Stimulated activated CD4-positive, alpha-beta T cell treated with anti-CD3 and anti-CD28 coated beads, TNF-alpha, amount 100 ng/mL, for 1 hour (primary cell): ENCODE data around the gene UBE2V1.
"Not testable (repeated sequence)": the region's sequence is repeated elsewhere in the genome, so short reads cannot be mapped to it uniquely, and the experiment has no call there.

ENCODE experiments used
- DNase-seq, 3 donors: peaks; one replicate each; pipeline ENCODE4 v3.0.0-alpha.2; 2020; ENCODE audit warnings: low read depth in 3 of 3, low spot score in 1 of 3

UBE2V1 gene

DNA sequence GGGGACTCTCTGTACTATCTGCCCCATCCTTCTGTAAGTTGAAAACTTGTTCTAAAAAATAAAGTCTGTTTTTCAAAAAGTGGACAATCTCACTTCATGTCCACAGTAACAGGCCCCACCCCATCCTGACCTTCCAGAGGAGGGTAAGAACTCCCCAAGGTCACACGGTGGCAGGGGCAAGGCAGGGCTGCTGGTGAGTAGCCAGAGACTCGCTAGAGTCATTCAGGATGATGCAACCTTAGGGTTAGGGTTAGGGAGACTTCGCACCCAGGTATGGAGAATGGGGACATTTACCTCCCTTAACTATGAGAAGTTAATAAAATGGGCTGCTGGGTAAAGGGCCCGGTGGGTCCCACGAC lies 25.1 kb upstream of the UBE2V1 start:
- DNase-seq: no peak

DNA sequence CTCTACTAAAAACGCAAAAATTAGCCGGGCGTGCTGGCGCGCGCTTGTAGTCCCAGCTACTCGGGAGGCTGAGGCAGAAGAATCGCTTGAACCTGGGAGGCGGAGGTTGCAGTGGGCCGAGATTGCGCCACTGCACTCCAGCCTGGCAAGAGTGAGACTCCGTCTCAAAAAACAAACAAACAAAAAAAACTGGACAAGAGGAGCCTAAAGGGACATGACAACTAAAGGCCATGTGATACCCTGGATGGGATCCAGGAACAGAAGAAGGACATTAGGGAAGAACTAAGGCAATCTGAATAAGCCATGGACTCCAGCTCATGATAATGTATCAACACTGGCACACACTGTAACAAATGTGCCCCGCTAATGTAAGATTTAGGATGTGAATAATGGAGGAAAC lies 24.8 kb upstream of the UBE2V1 start:
- not testable (repeated sequence) for DNase-seq

DNA sequence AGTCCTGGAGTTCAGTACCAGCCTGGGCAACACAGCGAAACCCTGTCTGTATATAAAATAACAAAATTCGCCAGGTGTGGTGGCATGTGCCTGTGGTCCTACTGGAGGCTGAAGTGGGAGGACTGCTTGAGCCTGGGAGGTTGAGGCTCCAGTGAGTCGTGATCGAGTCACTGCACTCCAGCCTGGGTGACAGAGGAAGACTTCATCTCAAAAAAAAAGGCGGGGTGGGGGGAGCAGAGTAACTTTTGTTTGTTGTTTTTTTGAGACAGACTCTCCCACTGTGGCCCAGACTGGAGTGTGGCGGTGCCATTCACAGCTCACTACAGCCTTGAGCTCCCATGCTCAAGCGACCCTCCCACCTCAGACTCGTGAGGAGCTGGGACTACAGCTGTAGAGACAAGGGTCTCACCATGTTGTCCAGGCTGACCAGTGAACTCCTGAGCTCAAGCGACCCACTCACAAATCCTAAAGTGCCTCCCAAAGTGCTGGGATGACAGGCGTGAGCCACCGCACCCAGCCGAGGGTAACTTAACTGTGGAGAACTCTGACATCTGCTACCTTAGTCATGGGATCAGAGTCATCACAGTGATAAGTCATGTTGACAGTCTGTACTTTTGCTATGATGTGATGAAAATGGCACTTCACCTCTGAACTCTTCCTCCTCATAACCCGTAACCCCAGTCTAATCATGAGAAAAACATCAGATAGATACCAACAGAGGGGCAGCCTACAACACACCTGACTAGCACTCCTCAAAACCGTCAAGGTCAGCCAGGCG lies 24.1 kb upstream of the UBE2V1 start:
- no peak for DNase-seq

DNA sequence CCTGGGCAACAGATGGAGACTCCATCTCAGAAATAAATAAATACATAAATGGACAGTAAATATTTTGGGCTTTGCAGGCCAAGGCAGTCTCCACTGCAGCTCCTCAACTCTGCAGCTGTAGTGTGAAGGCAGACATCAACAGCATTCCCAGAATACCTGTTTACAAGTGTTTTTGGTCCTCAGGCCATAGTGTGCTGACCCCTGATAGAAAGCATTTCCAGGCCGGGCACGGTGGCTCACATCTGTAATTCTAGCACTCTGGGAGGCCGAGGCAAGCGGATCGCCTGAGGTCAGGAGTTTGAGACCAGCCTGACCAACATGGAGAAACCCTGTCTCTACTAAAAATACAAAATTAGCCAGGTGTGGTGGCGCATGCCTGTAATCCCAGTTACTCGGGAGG lies 22.2 kb upstream of the UBE2V1 start:
- DNase-seq: not testable (repeated sequence)

DNA sequence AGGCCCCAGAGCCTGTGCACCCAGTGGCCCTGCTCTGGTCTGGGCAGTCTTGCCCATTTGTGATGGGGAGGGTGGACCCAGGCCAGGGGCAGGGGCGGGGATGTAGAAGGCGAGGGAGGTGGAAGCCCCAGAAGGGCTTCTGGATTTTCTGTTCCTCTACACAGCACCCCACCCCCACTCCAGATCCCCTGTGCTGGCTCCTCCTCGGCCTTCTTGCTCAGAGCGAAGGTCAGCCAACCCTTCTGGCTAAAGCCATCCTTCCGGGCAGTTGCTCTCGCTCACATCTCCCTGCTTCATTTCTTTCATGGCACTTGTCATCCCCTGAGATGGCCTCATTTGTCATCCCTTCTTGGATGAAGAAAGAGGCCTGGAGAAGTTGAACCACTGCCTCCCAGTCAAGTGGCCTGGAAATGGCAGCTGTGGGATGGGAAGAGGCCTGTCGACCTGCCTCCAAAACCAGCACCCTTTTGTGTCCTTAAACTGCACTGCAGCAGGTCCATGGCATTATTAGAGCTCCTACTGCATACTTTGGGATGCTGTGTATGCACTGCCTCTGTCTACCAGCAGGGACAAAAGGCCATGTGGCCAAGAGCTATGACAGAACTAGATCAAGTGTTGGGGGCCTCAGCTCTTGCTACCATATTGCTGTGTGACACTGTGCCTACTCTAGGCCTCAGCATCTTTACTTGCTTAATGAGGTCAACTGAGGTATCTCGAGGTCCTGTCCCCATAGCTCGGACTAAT lies 20.7 kb upstream of the UBE2V1 start:
- DNase-seq: no peak

DNA sequence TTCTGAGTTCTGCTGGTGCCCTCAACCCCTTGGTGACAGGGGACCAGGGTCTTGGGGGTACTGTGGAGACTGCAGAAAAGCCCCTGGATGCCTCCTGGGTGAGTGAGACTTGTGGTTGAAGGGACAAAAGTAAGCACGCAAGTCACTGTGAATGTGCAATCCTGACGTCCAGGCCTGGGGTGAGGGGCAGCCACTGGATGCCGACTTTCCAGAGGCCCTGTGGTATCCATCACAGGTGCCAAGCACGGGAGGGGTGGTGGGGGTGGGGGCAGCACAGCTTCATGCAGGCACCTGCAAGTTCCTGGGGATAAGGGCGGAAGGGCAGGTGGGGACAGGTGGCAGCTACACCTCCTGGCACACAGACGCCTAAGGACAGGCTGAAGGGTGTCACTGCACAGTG lies 20.1 kb upstream of the UBE2V1 start:
- DNase-seq: no peak

DNA sequence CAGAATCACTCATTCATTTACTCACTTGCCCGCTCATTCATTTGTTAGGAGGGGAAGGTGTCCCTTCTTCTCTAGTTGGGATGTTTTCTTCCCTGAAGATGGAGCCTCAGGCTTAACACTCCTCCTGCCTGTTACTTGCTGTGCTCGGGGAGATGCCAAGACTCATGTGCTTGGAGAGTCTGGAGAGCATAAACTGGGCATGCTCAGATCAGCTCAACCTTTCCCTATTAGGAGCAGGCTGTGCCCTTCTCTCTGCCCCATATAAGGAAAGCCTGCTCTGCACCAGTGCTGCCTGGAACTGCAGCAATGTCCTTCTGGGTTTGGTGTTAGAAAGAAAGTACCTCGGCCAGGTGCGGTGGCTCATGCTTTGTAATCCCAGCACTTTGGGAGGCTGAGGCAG lies 18.0 kb upstream of the UBE2V1 start:
- DNase-seq: no peak

DNA sequence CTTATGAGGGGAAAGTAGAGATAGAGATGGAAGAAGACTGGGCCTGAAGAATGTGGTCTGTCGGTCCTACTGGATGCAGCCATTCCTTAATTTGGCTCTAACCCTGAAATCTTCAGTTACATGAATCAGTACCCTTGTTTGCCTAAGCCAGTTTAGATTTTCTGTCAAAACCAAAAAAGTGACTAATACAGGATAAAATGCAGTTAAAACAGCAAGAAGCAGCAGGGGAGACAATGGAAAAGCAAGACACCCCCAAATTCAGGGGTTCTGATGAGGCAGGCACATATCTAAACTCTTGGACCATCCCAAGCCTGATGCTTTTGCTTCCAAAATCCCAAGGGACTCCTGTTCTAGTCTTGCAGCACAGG lies 17.4 kb upstream of the UBE2V1 start:
- DNase-seq: no peak

DNA sequence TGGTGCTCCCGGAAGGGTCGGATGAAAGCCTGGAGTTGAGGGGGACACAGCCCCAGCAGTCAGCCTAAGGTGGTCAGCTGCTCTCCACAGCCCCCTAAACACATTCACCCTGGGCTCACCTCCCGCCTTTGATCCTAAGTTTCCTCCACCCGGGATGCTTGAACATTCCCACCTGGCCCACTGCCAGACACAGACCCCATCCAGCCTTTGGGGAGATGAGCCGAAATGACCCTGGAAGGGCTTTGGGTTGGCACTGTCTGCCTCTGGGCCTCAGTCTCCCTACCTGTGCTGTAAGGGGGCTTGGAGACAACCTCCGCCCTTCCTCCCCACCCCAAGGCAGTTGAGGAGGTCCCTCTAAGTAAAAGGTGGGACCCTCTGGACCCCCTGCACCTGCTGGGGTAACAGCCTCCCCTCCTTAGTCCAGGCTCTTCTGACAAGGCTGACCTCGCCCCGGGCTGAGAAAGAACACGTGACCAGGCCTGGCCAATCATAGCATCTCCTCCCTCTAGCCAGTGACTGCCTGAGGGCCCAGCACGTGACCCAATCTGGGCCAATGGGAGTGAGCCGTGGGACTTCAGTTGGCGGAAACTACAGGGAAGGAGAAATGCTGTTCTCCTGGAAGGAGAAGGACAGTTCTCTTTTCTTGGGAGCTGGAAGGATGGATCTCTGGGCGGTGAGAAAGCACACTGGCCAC lies 16.9 kb upstream of the UBE2V1 start:
- no peak for DNase-seq

DNA sequence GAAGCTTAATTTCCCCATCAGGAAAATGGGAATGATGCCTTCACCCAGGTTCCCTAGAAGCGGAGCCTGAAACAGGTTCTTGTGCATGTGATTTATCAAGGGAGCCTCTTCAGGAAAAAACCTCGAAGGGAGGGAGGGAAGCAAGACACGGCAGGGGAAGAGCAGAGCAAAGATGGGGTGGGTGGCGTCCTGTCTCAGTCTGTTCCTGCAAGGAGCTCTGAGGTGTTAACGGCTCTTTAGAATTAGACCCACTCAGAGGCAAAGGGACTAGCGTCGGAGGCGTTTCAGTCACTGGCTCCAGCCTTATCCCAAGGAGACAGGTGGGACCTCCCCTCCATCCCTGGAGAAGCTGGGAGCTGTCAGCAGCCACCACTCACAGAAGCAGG lies 15.6 kb upstream of the UBE2V1 start:
- DNase-seq: no peak

DNA sequence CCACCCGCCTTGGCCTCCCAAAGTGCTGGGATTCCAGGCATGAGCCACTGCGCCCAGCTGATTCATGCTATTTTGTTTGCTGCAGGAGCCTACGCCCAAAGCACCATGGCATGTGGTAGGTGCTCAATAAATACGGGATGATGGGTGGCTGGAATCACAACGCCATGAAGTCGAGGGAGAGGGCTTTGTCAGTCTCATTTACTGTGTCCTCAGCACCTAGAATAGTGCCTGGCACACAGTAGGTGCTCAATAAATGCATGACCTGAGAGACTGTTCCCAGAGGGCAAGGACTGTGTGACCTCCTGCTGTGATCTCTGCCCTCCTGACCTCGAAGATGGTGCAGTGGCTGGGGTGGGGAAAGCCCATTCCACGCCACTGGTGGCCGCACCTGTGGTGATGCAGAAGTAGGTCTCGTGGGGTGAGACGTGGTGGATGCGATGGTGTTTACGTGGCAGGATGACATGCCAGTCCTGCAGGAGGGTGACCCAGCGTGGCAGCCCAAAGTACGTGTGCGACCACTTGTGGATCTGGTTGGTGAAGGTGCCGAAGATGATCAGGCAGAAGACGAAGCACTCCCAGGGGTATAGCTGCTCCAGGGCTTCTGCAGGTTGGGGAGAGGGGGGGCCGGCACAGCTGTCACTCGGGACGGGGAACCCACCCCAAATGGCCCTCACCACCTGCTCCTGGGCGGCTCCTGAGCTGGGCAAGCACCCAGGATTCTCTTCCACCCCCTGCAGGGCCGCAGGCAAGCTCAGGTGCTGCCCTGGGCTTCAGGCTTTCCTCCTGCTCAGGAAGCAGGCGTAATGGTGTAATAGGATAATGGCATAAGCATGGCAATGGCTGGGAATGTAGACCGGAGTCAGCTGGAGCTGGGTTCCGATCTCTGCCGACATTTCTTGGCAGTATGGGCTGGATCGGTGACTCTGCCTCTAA lies 14.9 kb upstream of the UBE2V1 start:
- DNase-seq: no peak

DNA sequence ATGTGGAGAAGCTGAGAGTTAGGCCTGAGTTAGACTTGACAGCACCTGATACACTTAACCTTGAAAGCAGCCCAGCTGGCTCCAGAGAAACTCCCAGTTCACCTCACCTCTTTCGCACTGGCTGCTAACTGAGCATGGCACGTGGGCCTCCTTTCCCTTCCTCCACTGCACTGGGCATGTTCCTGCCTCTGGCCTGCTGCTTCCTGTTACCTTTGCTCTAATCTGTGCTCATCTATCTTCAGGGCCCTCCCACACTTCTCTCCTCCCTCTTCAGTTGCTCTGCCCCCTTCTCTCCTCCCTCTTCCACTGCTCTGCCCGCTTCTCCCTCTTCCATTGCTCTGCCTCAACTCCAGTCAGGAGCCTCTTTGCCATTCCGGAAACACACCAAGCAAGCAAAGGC lies 13.7 kb upstream of the UBE2V1 start:
- no peak for DNase-seq

DNA sequence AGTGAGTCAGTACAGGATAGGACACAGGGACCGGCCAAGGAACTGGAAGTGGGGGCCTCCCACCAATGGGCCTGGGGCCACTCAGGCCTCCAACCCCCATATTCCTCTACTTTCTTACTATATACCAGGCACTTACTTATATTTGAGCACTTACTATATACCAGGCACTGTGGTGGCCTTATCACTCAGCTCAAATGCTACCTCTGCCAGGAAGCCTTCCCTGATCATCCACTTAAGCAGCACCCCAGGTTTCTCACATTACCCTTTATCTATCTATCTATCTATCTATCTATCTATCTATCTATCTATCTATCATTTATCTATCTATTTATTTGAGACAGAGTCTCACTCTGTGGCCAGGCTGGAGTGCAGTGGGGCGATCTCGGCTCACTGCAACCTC lies 12.3 kb upstream of the UBE2V1 start:
- DNase-seq: no peak

DNA sequence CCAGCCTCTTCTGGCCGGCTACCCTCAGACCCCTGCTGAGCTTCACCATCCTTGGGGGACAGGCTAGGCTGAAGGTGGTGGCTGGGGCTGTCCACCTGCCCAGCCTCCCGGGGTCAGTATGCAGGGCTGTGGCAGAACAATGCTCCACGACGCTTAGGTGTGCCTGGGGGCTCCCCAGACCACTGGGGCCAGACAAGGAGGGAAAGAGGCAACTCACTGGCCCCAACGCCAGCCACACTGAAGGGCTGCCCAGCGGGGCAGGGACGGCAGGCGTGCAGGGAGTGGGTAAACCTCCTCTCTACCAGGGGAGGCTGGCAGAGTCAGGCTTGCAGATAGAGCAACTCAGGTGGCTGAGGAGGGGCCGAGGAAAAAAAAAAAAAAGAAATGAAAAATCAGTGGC lies 11.5 kb upstream of the UBE2V1 start:
- DNase-seq: no peak

DNA sequence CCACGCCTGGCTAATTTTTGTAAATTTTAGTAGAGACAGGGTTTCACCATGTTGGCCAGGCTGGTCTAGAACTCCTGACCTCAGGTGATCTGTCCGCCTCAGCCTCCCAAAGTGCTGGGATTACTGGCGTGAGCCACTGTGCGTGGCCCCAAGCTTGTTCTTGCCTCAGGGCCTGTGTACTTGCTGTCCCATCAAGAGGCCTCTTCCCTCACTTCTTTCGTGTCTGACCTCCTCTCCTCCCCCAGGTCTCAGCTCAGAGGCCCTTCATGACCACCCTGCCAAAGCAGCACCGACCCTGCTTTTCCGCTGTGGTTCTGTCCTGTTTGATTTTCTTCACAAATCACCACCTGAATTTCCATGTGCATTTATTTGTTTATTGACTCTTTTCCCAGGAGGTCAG lies 10.5 kb upstream of the UBE2V1 start:
- DNase-seq: no peak

DNA sequence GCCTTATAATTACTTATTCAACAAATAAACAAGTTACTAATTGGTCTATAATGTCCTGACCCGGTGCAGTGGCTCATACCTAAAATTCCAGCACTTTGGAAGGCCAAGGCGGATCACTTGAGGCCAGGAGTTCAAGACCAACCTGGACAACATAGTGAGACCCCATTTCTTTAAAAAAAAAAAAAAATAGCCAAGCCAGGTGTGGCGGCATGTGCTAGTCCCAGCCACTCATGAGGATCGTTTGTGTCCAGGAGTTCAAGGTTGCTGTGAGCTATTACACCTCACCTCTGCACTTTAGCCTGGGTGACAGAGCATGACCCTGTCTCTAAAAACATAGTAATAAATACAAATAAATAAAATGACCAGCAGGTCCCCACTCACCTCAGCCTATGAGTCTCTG lies 9.8 kb upstream of the UBE2V1 start:
- DNase-seq: no peak

DNA sequence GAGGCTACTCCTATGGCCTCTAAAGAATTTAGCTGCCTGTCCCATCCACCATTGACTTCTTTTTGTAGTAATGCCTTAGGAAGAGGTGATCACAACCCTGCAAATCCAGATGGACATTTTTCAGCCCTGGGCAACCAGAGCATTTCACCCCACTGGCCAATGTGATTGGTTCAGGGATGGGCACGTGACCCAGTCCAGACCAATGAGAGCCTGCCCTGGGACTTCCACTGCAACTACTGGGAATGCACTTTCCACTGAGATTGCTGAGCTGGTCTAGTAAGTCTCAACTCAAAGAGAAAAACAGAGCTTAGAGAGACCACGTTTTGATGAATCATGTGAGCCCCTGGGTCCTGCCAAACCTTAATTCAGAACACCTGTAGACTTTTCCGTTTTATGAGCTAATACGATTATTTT lies 8.9 kb upstream of the UBE2V1 start:
- no peak for DNase-seq

DNA sequence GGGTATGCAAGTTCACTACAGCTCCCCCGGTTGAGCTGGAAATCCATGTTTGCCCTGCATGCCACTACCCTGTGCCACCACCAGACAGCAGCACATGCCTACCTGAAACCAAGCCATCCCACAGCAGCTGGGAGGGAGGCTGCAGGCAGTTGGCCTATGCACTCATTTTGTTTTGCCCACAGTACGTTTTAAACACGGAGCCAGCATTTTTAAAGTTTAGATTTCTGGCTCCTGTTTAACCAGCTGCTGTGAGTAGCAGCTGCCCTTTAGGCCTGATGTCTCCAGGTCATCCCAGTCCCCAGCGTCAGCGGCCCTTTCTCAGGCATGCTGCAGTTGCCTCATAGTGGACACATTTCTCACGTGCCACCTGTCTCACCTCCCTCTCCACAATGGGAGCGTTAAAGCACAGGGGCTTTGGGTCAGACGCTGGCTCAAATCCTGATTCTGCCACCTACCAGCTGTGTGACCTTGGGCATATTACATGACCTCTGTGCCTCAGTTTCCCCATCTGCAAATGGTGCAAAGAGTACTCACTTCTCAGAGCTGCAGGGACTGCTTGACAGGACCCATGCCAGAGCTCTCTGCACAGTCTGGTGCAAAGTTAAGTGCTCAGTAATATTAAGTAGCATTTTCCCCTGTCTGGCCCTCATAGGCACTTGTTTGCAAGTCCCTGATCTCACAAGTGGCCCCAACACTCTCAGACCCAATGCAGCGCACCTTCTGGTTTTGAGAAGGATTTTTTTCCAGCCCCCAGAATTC lies 8.2 kb upstream of the UBE2V1 start:
- DNase-seq: peak; percentile 29 to 43 (median 34)

DNA sequence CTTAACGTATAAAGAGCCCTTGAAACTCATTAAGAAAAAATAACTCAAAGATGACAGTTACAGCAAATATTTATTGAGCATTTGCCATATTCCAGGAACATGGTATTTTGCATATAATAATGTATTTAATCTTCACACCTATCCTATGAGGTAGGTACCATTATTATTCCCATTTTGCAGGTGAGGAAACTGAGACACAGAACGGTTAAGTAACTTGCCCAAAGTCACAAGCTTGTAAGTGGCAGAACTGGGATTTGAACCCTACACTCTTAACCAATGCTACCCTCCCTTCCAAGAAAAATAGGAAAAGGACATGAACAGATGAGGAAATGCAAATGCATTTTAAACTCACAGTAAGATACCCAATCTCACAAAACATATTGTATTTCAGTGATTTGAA lies 5.3 kb upstream of the UBE2V1 start:
- no peak for DNase-seq

DNA sequence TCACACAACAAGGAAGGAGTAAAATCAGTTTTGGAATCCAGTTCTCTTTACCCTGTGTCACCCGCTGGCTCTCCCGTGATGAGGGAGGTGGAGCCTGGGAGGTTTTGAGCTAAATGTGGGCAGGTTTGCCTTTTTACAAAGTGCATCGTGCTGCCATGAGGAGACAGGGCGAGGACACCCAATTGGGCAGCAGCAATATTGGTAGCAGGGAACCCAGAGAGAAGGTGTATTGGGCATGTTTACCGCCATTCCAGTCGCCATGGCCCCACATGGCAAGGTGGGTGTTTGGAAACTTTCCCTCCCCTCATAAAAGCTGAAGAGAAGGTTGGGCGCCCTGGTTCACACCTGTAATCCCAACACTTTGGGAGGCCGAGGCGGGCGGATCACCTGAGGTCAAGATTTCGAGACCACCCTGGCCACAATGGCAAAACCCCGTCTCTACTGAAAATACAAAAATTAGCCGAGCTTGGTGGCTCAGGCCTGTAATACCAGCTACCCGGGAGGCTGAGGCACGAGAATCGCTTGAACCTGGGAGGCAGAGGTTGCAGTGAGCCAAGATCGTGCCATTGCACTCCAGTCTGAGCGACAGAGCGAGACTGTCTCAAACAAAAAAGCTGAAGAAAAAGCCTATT lies 3.5 kb upstream of the UBE2V1 start:
- DNase-seq: no peak
